Suprapubic skin (tissue), 3 donors: ENCODE data around the gene PRR14.

Experiments
- POLR2AphosphoS5 ChIP-seq, 3 donors: sonication (generic); formaldehyde crosslinking; IDR thresholded peaks; one replicate each; pipeline ENCODE4 v1.6.1; 2017; ENCODE audit warnings: antibody characterized with exemption in 3 of 3
- TF ChIP-seq, protein P1 (sequence below), 2 donors: fragments of 200-600 bp in 1 of 2; fragments of 450-650 bp in 1 of 2; sonication (generic) in 1 of 2; IDR thresholded peaks; one replicate each; pipeline ENCODE4 v1.5.1; 2016 to 2019; ENCODE audit warnings: antibody characterized with exemption in 2 of 2, mild to moderate bottlenecking in 1 of 2, moderate library complexity in 1 of 2

DNA sequence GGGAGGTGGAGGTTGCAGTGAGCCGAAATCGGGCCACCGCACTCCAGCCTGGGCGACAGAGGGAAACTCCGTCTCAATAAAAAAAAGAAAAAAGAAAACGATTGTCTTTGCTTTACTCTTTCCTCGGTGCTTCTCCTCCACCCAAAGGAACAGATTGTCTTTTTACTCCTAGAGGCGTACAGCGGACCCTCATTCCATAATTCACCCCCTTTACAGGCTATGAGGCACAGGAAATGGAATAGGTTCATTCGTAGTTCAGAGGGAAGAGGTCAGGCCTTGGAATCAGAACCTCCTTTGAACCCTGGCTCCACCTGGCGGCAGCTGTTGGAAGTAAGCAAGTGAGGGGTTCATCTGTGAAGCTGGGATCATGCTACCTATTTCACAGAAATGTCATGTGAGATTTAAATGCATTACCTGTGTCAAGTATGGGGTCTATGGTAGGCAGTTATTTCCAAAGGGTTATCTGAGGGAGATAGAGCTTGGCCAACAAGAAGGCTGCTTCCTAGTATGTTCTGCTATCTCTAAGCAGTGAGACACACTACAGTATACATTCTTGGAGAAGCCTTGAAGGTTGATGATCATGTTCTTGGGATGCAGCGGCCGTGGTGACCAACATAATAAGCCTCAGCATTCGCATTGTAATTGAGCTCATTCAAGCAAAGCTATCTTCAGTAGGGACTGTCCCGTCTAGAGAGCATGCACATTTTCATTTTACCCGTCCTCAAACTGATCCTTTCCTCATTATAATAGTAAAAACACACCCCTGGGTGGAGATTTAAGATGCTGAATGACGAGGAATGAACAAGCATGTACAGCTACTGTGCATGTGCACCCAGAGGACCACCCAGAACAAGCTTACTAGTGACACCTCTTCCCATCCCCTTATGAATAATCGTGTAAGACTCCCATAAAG lies 21.9 kb upstream of the PRR14 start:
- TF ChIP-seq, protein P1, sequence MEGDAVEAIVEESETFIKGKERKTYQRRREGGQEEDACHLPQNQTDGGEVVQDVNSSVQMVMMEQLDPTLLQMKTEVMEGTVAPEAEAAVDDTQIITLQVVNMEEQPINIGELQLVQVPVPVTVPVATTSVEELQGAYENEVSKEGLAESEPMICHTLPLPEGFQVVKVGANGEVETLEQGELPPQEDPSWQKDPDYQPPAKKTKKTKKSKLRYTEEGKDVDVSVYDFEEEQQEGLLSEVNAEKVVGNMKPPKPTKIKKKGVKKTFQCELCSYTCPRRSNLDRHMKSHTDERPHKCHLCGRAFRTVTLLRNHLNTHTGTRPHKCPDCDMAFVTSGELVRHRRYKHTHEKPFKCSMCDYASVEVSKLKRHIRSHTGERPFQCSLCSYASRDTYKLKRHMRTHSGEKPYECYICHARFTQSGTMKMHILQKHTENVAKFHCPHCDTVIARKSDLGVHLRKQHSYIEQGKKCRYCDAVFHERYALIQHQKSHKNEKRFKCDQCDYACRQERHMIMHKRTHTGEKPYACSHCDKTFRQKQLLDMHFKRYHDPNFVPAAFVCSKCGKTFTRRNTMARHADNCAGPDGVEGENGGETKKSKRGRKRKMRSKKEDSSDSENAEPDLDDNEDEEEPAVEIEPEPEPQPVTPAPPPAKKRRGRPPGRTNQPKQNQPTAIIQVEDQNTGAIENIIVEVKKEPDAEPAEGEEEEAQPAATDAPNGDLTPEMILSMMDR (IDR thresholded peaks at IDR 0.05) = peak; percentile 85 to 88
- TF ChIP-seq POLR2AphosphoS5 (IDR thresholded peaks at IDR 0.05) = no peak
